ENCODE measurements around the gene MYL3. TPM values are rescaled to one million over a fixed set of nuclear protein-coding genes. Genes with fewer than 3 reads are reported as not detected.
"Not testable (repeated sequence)": the region's sequence is repeated elsewhere in the genome, so short reads cannot be mapped to it uniquely, and the experiment has no call there.

MYL3 gene
- total and polyA plus RNA-seq, 9 donors = 107 to 640 (median 269) TPM

- WGBS (ENCODE audit: insufficient coverage) = 37% methylated on average over 8 of the region's 15 CpGs
- Histone ChIP-seq H3K36me3 (ENCODE audit: control insufficient read depth, insufficient read depth, low read length) (no peaks in the 10 kb centered on the region), H3K9me3 (replicated peaks; ENCODE audit: control insufficient read depth, low read depth, low read length) (no peaks in the 10 kb centered on the region), H3K4me3 (ENCODE audit: low read length) (peak overlapping the region; percentile 29), H3K4me1 (ENCODE audit: control insufficient read depth, insufficient read depth, low read length) (peaks cover 6% of the 10 kb centered on the region), H3K27me3 (ENCODE audit: control insufficient read depth, insufficient read depth, low read length) (peaks cover 17% of the 10 kb centered on the region), H3K27ac (ENCODE audit: low read length) (no peak overlapping the region)
- DNase-seq = no peak
Measured at GRCh38 chr3:46811615-46812236, 51.5 kb downstream of the MYL3 start.

- H3K36me3 ChIP-seq (ENCODE audit: control insufficient read depth, insufficient read depth, low read length); H3K4me3 ChIP-seq (ENCODE audit: low read length); H3K9me3 ChIP-seq (replicated peaks; ENCODE audit: control insufficient read depth, low read depth, low read length); DNase-seq; H3K27ac ChIP-seq (ENCODE audit: low read length); H3K4me1 ChIP-seq (ENCODE audit: control insufficient read depth, insufficient read depth, low read length): not testable (repeated sequence)
- WGBS (ENCODE audit: insufficient coverage) = 42% methylated on average over 4 of the region's 6 CpGs
- peaks cover 17% of the 10 kb centered on the region for H3K27me3 ChIP-seq (ENCODE audit: control insufficient read depth, insufficient read depth, low read length)
Measured at GRCh38 chr3:46808766-46809165, 54.5 kb downstream of the MYL3 start.

Other genes starting within 250 kb of the MYL3 start
- gene ALS2CL, start 169.8 kb downstream of the MYL3 start, total RNA-seq = 5.1 TPM
- 1 to 10 TPM; 1.9 to 7.3 (median 6.1) TPM for gene ALS2CL, start 169.8 kb downstream of the MYL3 start, polyA plus RNA-seq (ENCODE audit: insufficient read depth in 1 of 8, insufficient read length in 8 of 8, low replicate concordance in 1 of 8)
- 0.62 TPM for gene TMIE, start 162.1 kb downstream of the MYL3 start, total RNA-seq
- 1 to 10 TPM in 1 of 8 donors, under 1 TPM in 7; 0.32 to 1.0 (median 0.80) TPM for gene TMIE, start 162.1 kb downstream of the MYL3 start, polyA plus RNA-seq (ENCODE audit: insufficient read depth in 1 of 8, insufficient read length in 8 of 8, low replicate concordance in 1 of 8)
- gene PRSS50, start 145.6 kb downstream of the MYL3 start, total RNA-seq = 0.09 TPM
- gene PRSS50, start 145.6 kb downstream of the MYL3 start, polyA plus RNA-seq (ENCODE audit: insufficient read depth in 1 of 8, insufficient read length in 8 of 8, low replicate concordance in 1 of 8) = under 1 TPM in 7 of 8 donors, not detected in 1; 0.06 to 0.44 (median 0.12) TPM
- gene PTH1R, start 14.3 kb upstream of the MYL3 start, total RNA-seq = 20.7 TPM
- gene PTH1R, start 14.3 kb upstream of the MYL3 start, polyA plus RNA-seq (ENCODE audit: insufficient read depth in 1 of 8, insufficient read length in 8 of 8, low replicate concordance in 1 of 8) = 10 to 100 TPM in 4 of 8 donors, 1 to 10 TPM in 4; 7.1 to 26.8 (median 10.4) TPM
- gene CCDC12, start 113.3 kb upstream of the MYL3 start, total RNA-seq = 37.7 TPM
- gene CCDC12, start 113.3 kb upstream of the MYL3 start, polyA plus RNA-seq (ENCODE audit: insufficient read depth in 1 of 8, insufficient read length in 8 of 8, low replicate concordance in 1 of 8) = 10 to 100 TPM; 40.9 to 56.4 (median 48.6) TPM
- 8.4 TPM for gene NBEAL2, start 116.2 kb upstream of the MYL3 start, total RNA-seq
- 10 to 100 TPM in 7 of 8 donors, 1 to 10 TPM in 1; 8.1 to 20.0 (median 13.7) TPM for gene NBEAL2, start 116.2 kb upstream of the MYL3 start, polyA plus RNA-seq (ENCODE audit: insufficient read depth in 1 of 8, insufficient read length in 8 of 8, low replicate concordance in 1 of 8)

All from muscle of leg (tissue), 11 donors.